HG03520 (cell line): ENCODE data around the gene SLC7A9.

ENCODE experiments used
- ATAC-seq: cut with Tn5 transposase; IDR thresholded peaks from one replicate; pipeline ENCODE4 v1.9.1; 2021; ENCODE audit warnings: mild to moderate bottlenecking, moderate library complexity; ENCODE audit not compliant: unreplicated experiment

SLC7A9 gene

GRCh38 chr19:32869369-32869965 is at the start of gene SLC7A9:
SLC7A9 (minus strand) TSS chr19:32869767; CDS start chr19:32868534, 1,233 bp downstream.
- ATAC-seq: no peak

GRCh38 chr19:32919365-32919764 is 49.8 kb upstream of the SLC7A9 start:
- no peak for ATAC-seq

GRCh38 chr19:32917616-32917996 is 48.0 kb upstream of the SLC7A9 start:
- no peak for ATAC-seq

- no peak for ATAC-seq
Measured at GRCh38 chr19:32916969-32917615, 47.5 kb upstream of the SLC7A9 start.

- ATAC-seq: no peak
Measured at GRCh38 chr19:32914879-32915660, 45.5 kb upstream of the SLC7A9 start.

GRCh38 chr19:32911467-32911866 is 41.9 kb upstream of the SLC7A9 start:
- ATAC-seq: no peak

GRCh38 chr19:32910874-32911273 is 41.3 kb upstream of the SLC7A9 start:
- ATAC-seq: no peak

GRCh38 chr19:32910094-32910493 is 40.5 kb upstream of the SLC7A9 start:
- no peak for ATAC-seq

- ATAC-seq: no peak
Measured at GRCh38 chr19:32909257-32909656, 39.7 kb upstream of the SLC7A9 start.

- no peak for ATAC-seq
Measured at GRCh38 chr19:32908641-32909190, 39.1 kb upstream of the SLC7A9 start.

- no peak for ATAC-seq
Measured at GRCh38 chr19:32902448-32902847, 32.9 kb upstream of the SLC7A9 start.

GRCh38 chr19:32901504-32902161 is 32.1 kb upstream of the SLC7A9 start:
- no peak for ATAC-seq

- ATAC-seq: no peak
Measured at GRCh38 chr19:32896516-32897214, 27.1 kb upstream of the SLC7A9 start.

- peak; percentile 60 for ATAC-seq
Measured at GRCh38 chr19:32895384-32895783, 25.8 kb upstream of the SLC7A9 start.

GRCh38 chr19:32891609-32892008 is 22.0 kb upstream of the SLC7A9 start:
- no peak for ATAC-seq

GRCh38 chr19:32890841-32891240 is 21.3 kb upstream of the SLC7A9 start:
- no peak for ATAC-seq

GRCh38 chr19:32890326-32890725 is 20.8 kb upstream of the SLC7A9 start:
- no peak for ATAC-seq

GRCh38 chr19:32889137-32889934 is 19.8 kb upstream of the SLC7A9 start:
- no peak for ATAC-seq

- ATAC-seq: no peak
Measured at GRCh38 chr19:32887572-32888215, 18.1 kb upstream of the SLC7A9 start.
